OCI-M1 (cell line): Measurements from ENCODE around the gene INO80C.

Experiments used
- DNase-seq: peaks from one replicate; lab custom pipeline; 2025; lab: John Stamatoyannopoulos, UW

The INO80C gene

DNA sequence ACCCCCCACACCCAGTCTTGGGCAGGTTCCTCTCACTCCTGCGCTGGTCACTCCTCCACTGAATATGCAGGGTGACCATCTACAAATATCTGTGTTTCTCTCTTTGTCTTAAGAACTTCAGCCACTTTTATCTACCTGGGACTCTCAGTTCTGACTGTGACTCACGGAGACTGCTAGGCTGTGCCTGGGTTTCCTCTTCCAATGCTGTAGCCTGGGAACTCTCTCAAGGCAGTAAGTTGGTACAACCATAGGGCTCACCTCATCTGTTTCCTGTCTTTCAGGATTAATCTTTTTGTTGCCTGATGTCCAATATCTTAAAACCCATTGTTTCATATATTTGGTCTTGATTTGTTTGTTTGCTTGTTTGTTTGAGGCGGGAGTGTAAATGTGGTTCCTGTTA, 73.4 kb downstream of the INO80C start:
- DNase-seq = no peak

DNA sequence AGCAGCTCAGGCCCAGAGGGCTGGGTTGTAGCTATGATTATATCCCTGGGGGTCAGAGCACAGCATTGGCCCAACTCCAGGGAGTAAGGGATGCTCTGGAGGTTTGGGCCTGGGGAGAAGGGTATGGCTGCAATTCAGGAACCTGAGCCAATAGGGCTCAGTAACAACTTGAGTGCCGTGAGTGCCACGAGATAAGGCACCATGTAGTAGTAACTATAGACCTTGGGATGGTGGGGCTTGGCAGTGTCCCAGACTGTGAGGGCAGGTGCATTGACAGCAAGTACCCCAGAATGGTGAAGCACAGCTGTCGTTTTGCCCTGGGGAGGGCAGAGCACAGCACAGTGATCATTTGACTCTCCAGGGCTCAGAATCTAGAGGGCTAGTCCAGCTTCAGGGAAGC, 75.5 kb downstream of the INO80C start:
- DNase-seq = no peak

DNA sequence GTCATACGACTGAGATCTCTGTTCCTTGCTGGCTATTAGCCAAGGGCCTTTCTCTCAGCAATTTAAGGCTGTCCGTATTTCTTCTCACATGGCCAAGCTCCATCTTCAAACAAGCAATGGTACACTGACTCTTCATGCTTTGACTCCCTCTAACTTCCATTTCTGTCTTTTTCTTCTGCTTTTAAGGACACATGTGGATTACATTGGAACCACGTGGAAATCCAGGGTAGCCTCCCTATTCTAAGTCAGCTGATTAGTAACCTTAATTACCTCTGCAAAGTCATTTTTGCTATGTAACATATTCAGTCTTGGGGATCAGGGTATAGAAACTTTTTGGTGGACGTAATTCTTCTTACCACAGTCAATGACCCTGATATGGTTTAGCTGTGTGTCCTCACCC, 79.2 kb downstream of the INO80C start:
- no peak for DNase-seq
